Upper lobe of left lung (tissue), 6 donors: ENCODE results near the gene SRGAP3. TPM values are rescaled to one million over a fixed set of nuclear protein-coding genes. Genes with fewer than 3 reads are reported as not detected.

ENCODE experiments used
- ATAC-seq, 2 donors: fragments of 200-7000 bp; cut with Tn5 transposase; one replicate each; pipeline ENCODE4 v1.9.1; 2022; ENCODE audit warnings: mild to moderate bottlenecking in 2 of 2, moderate library complexity in 2 of 2; ENCODE audit not compliant: low FRiP score in 2 of 2
- DNase-seq, 2 donors: peaks; one replicate each; pipeline ENCODE4 v3.0.0-alpha.2; 2019 to 2020
- H3K27ac ChIP-seq, 4 donors: fragments of 200-600 bp; sonication (generic); one replicate each; pipeline ENCODE4 v1.5.1; 2016 to 2019
- H3K27me3 ChIP-seq, 4 donors: fragments of 200-600 bp; sonication (generic); one replicate each; pipeline ENCODE4 v1.5.1; 2017 to 2019
- H3K36me3 ChIP-seq, 4 donors: fragments of 200-600 bp; sonication (generic); one replicate each; pipeline ENCODE4 v1.5.1; 2016 to 2019
- H3K4me1 ChIP-seq, 4 donors: fragments of 200-600 bp; sonication (generic); one replicate each; pipeline ENCODE4 v1.5.1; 2018 to 2019
- H3K4me3 ChIP-seq, 4 donors: fragments of 200-600 bp; sonication (generic); one replicate each; pipeline ENCODE4 v1.5.1; 2017 to 2019; ENCODE audit warnings: mild to moderate bottlenecking in 2 of 4, moderate library complexity in 1 of 4
- H3K9me3 ChIP-seq, 4 donors: fragments of 200-600 bp; sonication (generic); one replicate each; pipeline ENCODE4 v1.5.1; 2018 to 2019
- CTCF ChIP-seq, 6 experiments: fragments of 450-650 bp in 4 of 6; fragments of 200-600 bp in 2 of 6; sonication (generic) in 2 of 6; IDR thresholded peaks; one replicate each; pipeline ENCODE4 v1.5.1; 2016 to 2019; ENCODE audit warnings: antibody characterized with exemption in 6 of 6
- EP300 ChIP-seq, 4 donors: sonication (generic); formaldehyde crosslinking; IDR thresholded peaks; one replicate each; pipeline ENCODE4 v1.5.1; 2017; ENCODE audit warnings: antibody characterized with exemption in 4 of 4, control low read depth in 2 of 4
- POLR2A ChIP-seq, 4 donors: fragments of 450-650 bp; IDR thresholded peaks; one replicate each; pipeline ENCODE4 v1.5.1; 2016 to 2017; ENCODE audit warnings: antibody characterized with exemption in 4 of 4, mild to moderate bottlenecking in 2 of 4
- POLR2AphosphoS5 ChIP-seq, 2 donors: sonication (generic); formaldehyde crosslinking; IDR thresholded peaks; one replicate each; pipeline ENCODE4 v1.5.1; 2017; ENCODE audit warnings: antibody characterized with exemption in 2 of 2
- WGBS, 2 donors: methylation state at CpG; one replicate each; pipeline ENCODE4 v1.1.5; 2017 to 2018; 5-methylcytosine and 5-hydroxymethylcytosine counted together
- total RNA-seq, 6 donors: library from RNA; depleted of rRNA in 4 of 6; stranded (reverse); fragments of >200 nt in 4 of 6; gene quantifications; one replicate each; pipeline versions ENCODE4 v1.1.0 to v1.2.1, GENCODE V29; 2016 to 2021
- donor health status: DM: no; HTN: no; CAD: no; lungs with moderate emphysema.
- donor health status: DM: no; HTN: yes; CAD: no; lungs with severe emphysema.

The SRGAP3 gene
- total RNA-seq, 6 donors from 2014 or later = 4.6 to 29.6 (median 11.4) TPM

DNA sequence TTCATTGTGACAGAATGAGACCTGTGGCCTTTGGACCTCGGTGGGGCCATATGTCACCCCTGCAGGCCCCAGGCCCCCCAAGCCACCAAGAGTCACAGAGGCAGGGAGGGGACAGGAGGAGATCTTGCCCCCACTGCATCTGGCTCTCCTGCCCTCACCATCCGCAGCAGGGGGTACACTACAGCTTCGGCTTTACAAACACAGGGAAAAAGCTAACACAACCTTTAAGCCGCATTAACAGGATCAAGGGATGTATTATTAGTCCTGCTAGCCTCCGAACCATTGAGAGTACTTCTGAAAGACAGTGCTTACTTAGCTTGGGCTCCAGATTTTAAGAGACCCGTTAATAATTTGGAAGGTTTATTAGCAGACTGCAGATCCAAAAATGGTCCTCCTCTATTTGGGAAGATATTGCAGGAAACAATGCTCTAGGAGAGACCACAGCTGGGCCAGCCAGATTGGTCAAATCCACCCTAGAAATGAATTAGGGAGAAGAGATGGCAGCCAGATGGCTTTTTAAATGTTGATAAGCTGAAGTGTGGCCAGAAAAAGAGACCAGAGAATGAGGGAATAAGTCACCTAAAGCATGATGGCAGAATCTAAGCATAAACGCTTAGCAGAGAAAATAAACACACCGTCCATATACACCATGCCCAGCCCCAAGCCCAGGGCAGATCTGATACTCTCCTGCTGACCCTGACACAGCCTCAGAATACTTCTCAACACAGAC lies 31.5 kb downstream of the SRGAP3 start:
- DNase-seq (peak in 1 of 2 donors; percentile 10), ATAC-seq (no peak)
- no peaks in the 10 kb centered on the region for H3K4me1 ChIP-seq
- H3K9me3 ChIP-seq = no peaks in the 10 kb centered on the region
- WGBS, 2 donors = 68 to 85% methylated on average over 6 to 8 of the region's 8 CpGs
- H3K36me3 ChIP-seq = no peaks in the 10 kb centered on the region
- H3K4me3 ChIP-seq = no peak overlapping the region
- TF ChIP-seq POLR2A (IDR thresholded peaks at IDR 0.05) = no peak
- TF ChIP-seq EP300 (IDR thresholded peaks at IDR 0.05) = no peak
- TF ChIP-seq CTCF (IDR thresholded peaks at IDR 0.05) = no peak
- TF ChIP-seq POLR2AphosphoS5 (IDR thresholded peaks at IDR 0.05) = no peak
- H3K27ac ChIP-seq = no peak overlapping the region
- no peaks in the 10 kb centered on the region for H3K27me3 ChIP-seq

GRCh38 chr3:9216736-9217135 lies 32.7 kb downstream of the SRGAP3 start:
- peak in 1 of 2 donors; percentile 65 for ATAC-seq
- H3K27me3 ChIP-seq = no peaks in the 10 kb centered on the region

GRCh38 chr3:9214599-9214998 lies 34.8 kb downstream of the SRGAP3 start:
- WGBS, 2 donors = 56 to 72% methylated on average over 2 of the region's 2 CpGs
- no peak overlapping the region for H3K4me3 ChIP-seq
- no peak for DNase-seq

More at GRCh38 chr3:9216736-9217135, 32.7 kb downstream of the SRGAP3 start:
- Histone ChIP-seq H3K27ac (no peak overlapping the region), H3K4me3 (no peak overlapping the region), H3K4me1 (no peaks in the 10 kb centered on the region), H3K36me3 (no peaks in the 10 kb centered on the region), H3K9me3 (no peaks in the 10 kb centered on the region)
- WGBS, 2 donors = 89 to 92% methylated on average over 14 of the region's 14 CpGs
- TF ChIP-seq EP300 (IDR thresholded peaks at IDR 0.05) (no peak), CTCF (IDR thresholded peaks at IDR 0.05) (no peak), POLR2A (IDR thresholded peaks at IDR 0.05) (no peak), POLR2AphosphoS5 (IDR thresholded peaks at IDR 0.05) (no peak)
- DNase-seq = no peak

GRCh38 chr3:9214185-9214584 lies 35.3 kb downstream of the SRGAP3 start:
- Histone ChIP-seq H3K4me1 (no peaks in the 10 kb centered on the region), H3K36me3 (no peaks in the 10 kb centered on the region), H3K9me3 (no peaks in the 10 kb centered on the region), H3K4me3 (no peak overlapping the region), H3K27me3 (no peaks in the 10 kb centered on the region), H3K27ac (no peak overlapping the region)
- DNase-seq (no peak), ATAC-seq (no peak)
- no peak for TF ChIP-seq POLR2AphosphoS5 (IDR thresholded peaks at IDR 0.05)
- no peak for TF ChIP-seq EP300 (IDR thresholded peaks at IDR 0.05)
- TF ChIP-seq CTCF (IDR thresholded peaks at IDR 0.05) = no peak
- no peak for TF ChIP-seq POLR2A (IDR thresholded peaks at IDR 0.05)
- WGBS, 2 donors = 85 to 86% methylated on average over 3 of the region's 3 CpGs

More at GRCh38 chr3:9214599-9214998, 34.8 kb downstream of the SRGAP3 start:
- Histone ChIP-seq H3K4me1 (no peaks in the 10 kb centered on the region), H3K9me3 (no peaks in the 10 kb centered on the region), H3K27ac (no peak overlapping the region), H3K36me3 (no peaks in the 10 kb centered on the region), H3K27me3 (no peaks in the 10 kb centered on the region)
- TF ChIP-seq POLR2AphosphoS5 (IDR thresholded peaks at IDR 0.05) = no peak
- no peak for TF ChIP-seq EP300 (IDR thresholded peaks at IDR 0.05)
- TF ChIP-seq POLR2A (IDR thresholded peaks at IDR 0.05) = no peak
- no peak for TF ChIP-seq CTCF (IDR thresholded peaks at IDR 0.05)
- no peak for ATAC-seq
